Esophagus muscularis mucosa (tissue), 4 donors: ENCODE measurements around the gene RHBDD1. TPM values are rescaled to one million over a fixed set of nuclear protein-coding genes. Genes with fewer than 3 reads are reported as not detected.

ENCODE experiments used
- DNase-seq: peaks from one replicate; pipeline ENCODE4 v3.0.0-alpha.2; 2017; ENCODE audit errors: extremely low spot score
- H3K27ac ChIP-seq, 4 donors: fragments of 200-600 bp; sonication (generic); replicated peaks in 1 of 4; 1 replicate in 3 of 4; 2 replicates in 1 of 4; pipeline ENCODE4 v1.5.1; 2016 to 2019; ENCODE audit warnings: mild to moderate bottlenecking in 1 of 4
- H3K27me3 ChIP-seq, 4 donors: fragments of 200-600 bp; sonication (generic); one replicate each; pipeline versions ENCODE4 v1.5.1 to v1.6.0; 2016 to 2019
- H3K36me3 ChIP-seq, 4 donors: fragments of 200-600 bp; sonication (generic); one replicate each; pipeline ENCODE4 v1.5.1; 2016 to 2019
- H3K4me1 ChIP-seq, 4 donors: fragments of 200-600 bp; sonication (generic); one replicate each; pipeline ENCODE4 v1.5.1; 2016 to 2019
- H3K4me3 ChIP-seq, 4 donors: fragments of 200-600 bp; sonication (generic); 1 replicate in 2 of 4; 2 replicates in 2 of 4; pipeline ENCODE4 v1.5.1; 2016 to 2019; ENCODE audit warnings: mild to moderate bottlenecking in 4 of 4, moderate library complexity in 1 of 4
- H3K9me3 ChIP-seq, 4 donors: fragments of 200-600 bp; sonication (generic); 1 replicate in 3 of 4; 2 replicates in 1 of 4; pipeline ENCODE4 v1.5.1; 2016 to 2019
- CTCF ChIP-seq, 3 experiments: fragments of 200-600 bp in 2 of 3; fragments of 450-650 bp in 1 of 3; sonication (generic) in 2 of 3; IDR thresholded peaks; one replicate each; pipeline ENCODE4 v1.5.1; 2017 to 2019; ENCODE audit warnings: antibody characterized with exemption in 3 of 3, mild to moderate bottlenecking in 2 of 3, moderate library complexity in 1 of 3
- EP300 ChIP-seq: sonication (generic); formaldehyde crosslinking; IDR thresholded peaks from one replicate; pipeline ENCODE4 v1.6.1; 2017; ENCODE audit warnings: antibody characterized with exemption
- POLR2A ChIP-seq: fragments of 450-650 bp; IDR thresholded peaks from one replicate; pipeline ENCODE4 v1.6.1; 2017; ENCODE audit warnings: antibody characterized with exemption, moderate library complexity, mild to moderate bottlenecking, low read depth
- POLR2AphosphoS5 ChIP-seq, 2 donors: sonication (generic); formaldehyde crosslinking; IDR thresholded peaks; one replicate each; pipeline ENCODE4 v1.6.1; 2017; ENCODE audit warnings: antibody characterized with exemption in 2 of 2
- WGBS: methylation state at CpG from one replicate; pipeline ENCODE4 v1.1.5; 2018; 5-methylcytosine and 5-hydroxymethylcytosine counted together
- intact Hi-C: fragments of 100-400 bp; cut with DNase I; formaldehyde crosslinking; loops from one replicate; pipeline ENCODE4 v1.15.1; 2023
- total RNA-seq, 4 donors: library from RNA; depleted of rRNA; stranded (reverse); fragments of >200 nt; gene quantifications; one replicate each; pipeline versions ENCODE4 v1.1.0 to v1.2.1, GENCODE V29; 2016

Gene RHBDD1
- total RNA-seq, 4 donors from 2014 or later: 18.3 to 24.9 (median 22.2) TPM

- no peaks in the 10 kb centered on the region for H3K27me3 ChIP-seq
- DNase-seq: no peak
- peaks cover 0 to 3% (median 0%) of the 10 kb centered on the region in 4 donors for H3K9me3 ChIP-seq
- intact Hi-C loops: no loop called here
- WGBS: 98% methylated on average over 2 of the region's 2 CpGs
- H3K4me3 ChIP-seq: no peak overlapping the region
- H3K27ac ChIP-seq: no peak overlapping the region
- TF ChIP-seq POLR2A: no peak
- no peaks in the 10 kb centered on the region for H3K36me3 ChIP-seq
- no peaks in the 10 kb centered on the region for H3K4me1 ChIP-seq
These were observed 98.8 kb downstream of the RHBDD1 start for GRCh38 chr2:226934546-226935201.

- DNase-seq: no peak
- no peaks in the 10 kb centered on the region for H3K4me1 ChIP-seq
- H3K36me3 ChIP-seq: peaks cover 0 to 3% (median 0%) of the 10 kb centered on the region in 4 donors
- H3K4me3 ChIP-seq: no peak overlapping the region
- TF ChIP-seq POLR2AphosphoS5 (IDR thresholded peaks at IDR 0.05) (no peak), CTCF (IDR thresholded peaks at IDR 0.05) (no peak), POLR2A (no peak), EP300 (no peak)
- 91% methylated on average over 9 of the region's 9 CpGs for WGBS
- H3K9me3 ChIP-seq: peaks cover 0 to 11% (median 3%) of the 10 kb centered on the region in 4 donors
- intact Hi-C loops: no loop called here
- no peaks in the 10 kb centered on the region for H3K27me3 ChIP-seq
- H3K27ac ChIP-seq: no peak overlapping the region
These were observed 108.2 kb downstream of the RHBDD1 start for GRCh38 chr2:226943862-226944620.

GRCh38 chr2:226953206-226953605, 117.4 kb downstream of the RHBDD1 start:
- no peak for DNase-seq
- no peaks in the 10 kb centered on the region for H3K27me3 ChIP-seq
- peaks cover 0 to 3% (median 0%) of the 10 kb centered on the region in 4 donors for H3K9me3 ChIP-seq
- H3K36me3 ChIP-seq: no peaks in the 10 kb centered on the region
- TF ChIP-seq POLR2A: no peak
- no peak for TF ChIP-seq POLR2AphosphoS5 (IDR thresholded peaks at IDR 0.05)
- no peak for TF ChIP-seq CTCF (IDR thresholded peaks at IDR 0.05)
- TF ChIP-seq EP300: no peak
- no peak overlapping the region for H3K27ac ChIP-seq
- intact Hi-C loops: no loop called here
- WGBS: 92% methylated on average over 3 of the region's 3 CpGs
- H3K4me3 ChIP-seq: no peak overlapping the region
- H3K4me1 ChIP-seq: peaks cover 0 to 5% (median 0%) of the 10 kb centered on the region in 4 donors

GRCh38 chr2:226953826-226954225, 118.0 kb downstream of the RHBDD1 start:
- H3K27ac ChIP-seq: no peak overlapping the region
- WGBS: 91% methylated on average over 6 of the region's 6 CpGs
- intact Hi-C loops: no loop called here

More at GRCh38 chr2:226953826-226954225, 118.0 kb downstream of the RHBDD1 start:
- no peak for DNase-seq
- H3K9me3 ChIP-seq: peaks cover 0 to 4% (median 0%) of the 10 kb centered on the region in 4 donors
- no peaks in the 10 kb centered on the region for H3K27me3 ChIP-seq
- peaks cover 0 to 5% (median 0%) of the 10 kb centered on the region in 4 donors for H3K4me1 ChIP-seq
- H3K4me3 ChIP-seq: no peak overlapping the region
- TF ChIP-seq CTCF (IDR thresholded peaks at IDR 0.05) (no peak), POLR2A (no peak), EP300 (no peak), POLR2AphosphoS5 (IDR thresholded peaks at IDR 0.05) (no peak)
- no peaks in the 10 kb centered on the region for H3K36me3 ChIP-seq
